WERI-Rb-1 (cell line): Measurements from ENCODE around the gene SGSM1.

Experiments used
- DNase-seq: peaks from one replicate; pipeline ENCODE4 v3.0.0-alpha.2; 2020
- H3K27ac ChIP-seq: fragments of 250-450 bp; sonication (Bioruptor Pico); 2 replicates; pipeline ENCODE4 v1.5.1; 2020; ENCODE audit warnings: mild to moderate bottlenecking, moderate library complexity
- H3K27me3 ChIP-seq: fragments of 250-450 bp; sonication (Bioruptor Pico); 2 replicates; pipeline ENCODE4 v1.5.1; 2021; ENCODE audit warnings: mild to moderate bottlenecking, low read depth, moderate library complexity; ENCODE audit not compliant: insufficient read depth, severe bottlenecking
- H3K36me3 ChIP-seq: fragments of 250-450 bp; sonication (Bioruptor Pico); 2 replicates; pipeline ENCODE4 v1.5.1; 2020; ENCODE audit warnings: mild to moderate bottlenecking, moderate library complexity
- H3K4me3 ChIP-seq: 2 replicates; pipeline ENCODE4 v1.5.1; 2011; ENCODE audit warnings: low read depth, mild to moderate bottlenecking, control low read depth, low read length
- H3K9me3 ChIP-seq: fragments of 250-450 bp; sonication (Bioruptor Pico); 2 replicates; pipeline ENCODE4 v1.5.1; 2021; ENCODE audit warnings: mild to moderate bottlenecking, moderate library complexity; ENCODE audit not compliant: severe bottlenecking
- CTCF ChIP-seq: IDR thresholded peaks from 2 replicates; pipeline ENCODE4 v1.5.1; 2011; ENCODE audit warnings: low read depth, mild to moderate bottlenecking, control low read depth, inconsistent platforms, low read length

Gene SGSM1

GRCh38 chr22:24805790-24806662 lies at the start of gene SGSM1:
SGSM1 (plus strand) TSS chr22:24806211; CDS start chr22:24806326, 115 bp downstream.
- Histone ChIP-seq H3K4me3 (peak within 1 kb of the TSS; percentile 48), H3K27ac (no peak within 1 kb of the TSS)

GRCh38 chr22:24758164-24758799 lies 47.7 kb upstream of the SGSM1 start:
- Histone ChIP-seq H3K27me3 (no peaks in the 10 kb centered on the region), H3K9me3 (no peaks in the 10 kb centered on the region), H3K4me3 (no peak overlapping the region), H3K36me3 (no peaks in the 10 kb centered on the region), H3K27ac (no peak overlapping the region)
- TF ChIP-seq CTCF = peak; percentile 46
- DNase-seq = peak; percentile 52

More at GRCh38 chr22:24805790-24806662, at the start of gene SGSM1:
- Histone ChIP-seq H3K36me3 (no peaks in the 10 kb centered on the region), H3K9me3 (no peaks in the 10 kb centered on the region), H3K27me3 (no peaks in the 10 kb centered on the region)
- peak; percentile 69 for DNase-seq
- TF ChIP-seq CTCF = no peak

GRCh38 chr22:24759765-24760164 lies 46.2 kb upstream of the SGSM1 start:
- Histone ChIP-seq H3K9me3 (no peaks in the 10 kb centered on the region), H3K4me3 (no peak overlapping the region), H3K36me3 (no peaks in the 10 kb centered on the region), H3K27ac (no peak overlapping the region), H3K27me3 (no peaks in the 10 kb centered on the region)
- no peak for TF ChIP-seq CTCF
- no peak for DNase-seq

GRCh38 chr22:24760708-24761306 lies 45.2 kb upstream of the SGSM1 start:
- H3K9me3 ChIP-seq = no peaks in the 10 kb centered on the region
- no peaks in the 10 kb centered on the region for H3K27me3 ChIP-seq
- no peaks in the 10 kb centered on the region for H3K36me3 ChIP-seq
- no peak overlapping the region for H3K4me3 ChIP-seq
- no peak for DNase-seq
- no peak overlapping the region for H3K27ac ChIP-seq
- no peak for TF ChIP-seq CTCF

GRCh38 chr22:24761888-24762675 lies 43.9 kb upstream of the SGSM1 start:
- DNase-seq = no peak
- no peak overlapping the region for H3K27ac ChIP-seq
- no peaks in the 10 kb centered on the region for H3K27me3 ChIP-seq
- no peaks in the 10 kb centered on the region for H3K9me3 ChIP-seq
- TF ChIP-seq CTCF = no peak
- H3K36me3 ChIP-seq = no peaks in the 10 kb centered on the region
- H3K4me3 ChIP-seq = no peak overlapping the region
